ENCODE data around the gene BABAM2. TPM values are rescaled to one million over a fixed set of nuclear protein-coding genes. Genes with fewer than 3 reads are reported as not detected.

Gene BABAM2
- total and polyA plus RNA-seq, 2 experiments from 2014 or later = 17.8 to 21.5 TPM

GRCh38 chr2:28282248-28282647, 391.7 kb downstream of the BABAM2 start:
- Mint-ChIP-seq H3K9me3 (no peaks in the 10 kb centered on the region), H3K27ac (no peak overlapping the region), H3K27me3 (ENCODE audit: insufficient read depth, low read depth, poor library complexity) (peaks cover 4% of the 10 kb centered on the region), H3K4me3 (no peak overlapping the region), H3K36me3 (ENCODE audit: low read depth) (no peaks in the 10 kb centered on the region), H3K4me1 (peaks cover 5% of the 10 kb centered on the region; the same call in 2 of the 3 replicates)
- Histone ChIP-seq H3K4me2 (no peak overlapping the region), H2AFZ (no peak overlapping the region), H3K27ac (ENCODE audit: low read depth) (no peak overlapping the region), H3K36me3 (ENCODE audit: insufficient read depth) (no peaks in the 10 kb centered on the region), H3K4me1 (ENCODE audit: insufficient read depth) (no peaks in the 10 kb centered on the region), H3K27me3 (ENCODE audit: insufficient read depth) (no peaks in the 10 kb centered on the region), H4K20me1 (replicated peaks; ENCODE audit: insufficient read depth) (no peaks in the 10 kb centered on the region), H3F3A (replicated peaks; ENCODE audit: low read depth) (no peaks in the 10 kb centered on the region), H3K79me2 (replicated peaks; ENCODE audit: insufficient read depth) (no peaks in the 10 kb centered on the region), H3K4me3 (no peak overlapping the region), H3K9me2 (ENCODE audit: insufficient read depth) (no peaks in the 10 kb centered on the region)
- TF ChIP-seq EZH2 (IDR thresholded peaks at IDR 0.05; ENCODE audit: low read depth, unreplicated experiment) (no peak), EZH2phosphoT487 (IDR thresholded peaks at IDR 0.05; ENCODE audit: unreplicated experiment) (no peak)
- DNase-seq (ENCODE audit: low spot score) = no peak
- no peak for ATAC-seq

- Mint-ChIP-seq H3K36me3 (ENCODE audit: low read depth) (no peaks in the 10 kb centered on the region), H3K27me3 (ENCODE audit: insufficient read depth, low read depth, poor library complexity) (peaks cover 4% of the 10 kb centered on the region), H3K4me3 (no peak overlapping the region), H3K9me3 (no peaks in the 10 kb centered on the region), H3K4me1 (peaks cover 5% of the 10 kb centered on the region; the same call in 2 of the 3 replicates), H3K27ac (peak overlapping the region; percentile 34; the same call in 1 of the 2 replicates)
- H3K4me2 ChIP-seq = no peak overlapping the region
- no peaks in the 10 kb centered on the region for H4K20me1 ChIP-seq (replicated peaks; ENCODE audit: insufficient read depth)
- H3F3A ChIP-seq (replicated peaks; ENCODE audit: low read depth) = no peaks in the 10 kb centered on the region
- H3K27me3 ChIP-seq (ENCODE audit: insufficient read depth) = no peaks in the 10 kb centered on the region
- no peaks in the 10 kb centered on the region for H3K36me3 ChIP-seq (ENCODE audit: insufficient read depth)
- H3K4me1 ChIP-seq (ENCODE audit: insufficient read depth) = no peaks in the 10 kb centered on the region
- no peak overlapping the region for H2AFZ ChIP-seq
- no peak overlapping the region for H3K4me3 ChIP-seq
- ATAC-seq (no peak), DNase-seq (ENCODE audit: low spot score) (no peak)
- no peaks in the 10 kb centered on the region for H3K9me2 ChIP-seq (ENCODE audit: insufficient read depth)
- no peaks in the 10 kb centered on the region for H3K79me2 ChIP-seq (replicated peaks; ENCODE audit: insufficient read depth)
- no peak overlapping the region for H3K27ac ChIP-seq (ENCODE audit: low read depth)
- no peak for TF ChIP-seq EZH2phosphoT487 (IDR thresholded peaks at IDR 0.05; ENCODE audit: unreplicated experiment)
- TF ChIP-seq NANOG (IDR thresholded peaks at IDR 0.05; ENCODE audit: borderline replicate concordance) = no peak
- TF ChIP-seq STAT1 (IDR thresholded peaks at IDR 0.05; ENCODE audit: unreplicated experiment) = no peak
- no peak for TF ChIP-seq POLR2AphosphoS5 (IDR thresholded peaks at IDR 0.05; ENCODE audit: low read depth)
- no peak for TF ChIP-seq ZNF331 (CRISPR knock-in tag; IDR thresholded peaks at IDR 0.05; ENCODE audit: low read depth)
- no peak for TF ChIP-seq ZNF114 (CRISPR knock-in tag; IDR thresholded peaks at IDR 0.05)
- TF ChIP-seq, protein P1, sequence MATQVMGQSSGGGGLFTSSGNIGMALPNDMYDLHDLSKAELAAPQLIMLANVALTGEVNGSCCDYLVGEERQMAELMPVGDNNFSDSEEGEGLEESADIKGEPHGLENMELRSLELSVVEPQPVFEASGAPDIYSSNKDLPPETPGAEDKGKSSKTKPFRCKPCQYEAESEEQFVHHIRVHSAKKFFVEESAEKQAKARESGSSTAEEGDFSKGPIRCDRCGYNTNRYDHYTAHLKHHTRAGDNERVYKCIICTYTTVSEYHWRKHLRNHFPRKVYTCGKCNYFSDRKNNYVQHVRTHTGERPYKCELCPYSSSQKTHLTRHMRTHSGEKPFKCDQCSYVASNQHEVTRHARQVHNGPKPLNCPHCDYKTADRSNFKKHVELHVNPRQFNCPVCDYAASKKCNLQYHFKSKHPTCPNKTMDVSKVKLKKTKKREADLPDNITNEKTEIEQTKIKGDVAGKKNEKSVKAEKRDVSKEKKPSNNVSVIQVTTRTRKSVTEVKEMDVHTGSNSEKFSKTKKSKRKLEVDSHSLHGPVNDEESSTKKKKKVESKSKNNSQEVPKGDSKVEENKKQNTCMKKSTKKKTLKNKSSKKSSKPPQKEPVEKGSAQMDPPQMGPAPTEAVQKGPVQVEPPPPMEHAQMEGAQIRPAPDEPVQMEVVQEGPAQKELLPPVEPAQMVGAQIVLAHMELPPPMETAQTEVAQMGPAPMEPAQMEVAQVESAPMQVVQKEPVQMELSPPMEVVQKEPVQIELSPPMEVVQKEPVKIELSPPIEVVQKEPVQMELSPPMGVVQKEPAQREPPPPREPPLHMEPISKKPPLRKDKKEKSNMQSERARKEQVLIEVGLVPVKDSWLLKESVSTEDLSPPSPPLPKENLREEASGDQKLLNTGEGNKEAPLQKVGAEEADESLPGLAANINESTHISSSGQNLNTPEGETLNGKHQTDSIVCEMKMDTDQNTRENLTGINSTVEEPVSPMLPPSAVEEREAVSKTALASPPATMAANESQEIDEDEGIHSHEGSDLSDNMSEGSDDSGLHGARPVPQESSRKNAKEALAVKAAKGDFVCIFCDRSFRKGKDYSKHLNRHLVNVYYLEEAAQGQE (IDR thresholded peaks at IDR 0.05; ENCODE audit: unreplicated experiment) = no peak
- no peak for TF ChIP-seq ZNF462 (CRISPR knock-in tag; IDR thresholded peaks at IDR 0.05)
- TF ChIP-seq JUNB (IDR thresholded peaks at IDR 0.05; ENCODE audit: unreplicated experiment) = no peak
Measured at GRCh38 chr2:28282861-28283646, 392.5 kb downstream of the BABAM2 start.
